ENCODE results near the gene GLI2.
A peak's percentile ranks its signal among the peaks of the same experiment; 100 is the strongest.

GLI2 gene

GRCh38 chr2:120703330-120703994 is 32.2 kb upstream of the GLI2 start:
- peak overlapping the region; percentile 22 for H3K18ac ChIP-seq (ENCODE audit: low read length)
- H3K14ac ChIP-seq (ENCODE audit: low read length): no peak overlapping the region
- DNase-seq (ENCODE audit: low spot score): no peak

GRCh38 chr2:120704696-120705095 is 31.0 kb upstream of the GLI2 start:
- Histone ChIP-seq H3K27ac (replicated peaks; ENCODE audit: low read length) (no peak overlapping the region), H3K4ac (ENCODE audit: low read length) (no peak overlapping the region), H2AFZ (ENCODE audit: low read length) (no peak overlapping the region), H2AK5ac (ENCODE audit: low read depth, low read length) (no peak overlapping the region), H2BK12ac (ENCODE audit: low read length) (no peak overlapping the region), H2BK15ac (ENCODE audit: low read length) (peak overlapping the region; percentile 77), H3K4me2 (ENCODE audit: insufficient read depth, low read length, poor library complexity, severe bottlenecking) (no peak overlapping the region), H3K4me3 (ENCODE audit: low read length in 2 of 2) (no peak overlapping the region), H2BK120ac (ENCODE audit: low read depth, low read length) (no peak overlapping the region), H3K27me3 (ENCODE audit: control insufficient read depth in 3 of 3, insufficient read depth in 3 of 3, low read depth in 1 of 3, low read length in 3 of 3) (peaks cover 0 to 29% (median 4%) of the 10 kb centered on the region in 3 experiments), H3K18ac (ENCODE audit: low read length) (no peak overlapping the region), H3K4me1 (ENCODE audit: control insufficient read depth in 2 of 2, insufficient read depth in 1 of 2, low read depth in 1 of 2, low read length in 2 of 2) (peaks cover 3 to 9% of the 10 kb centered on the region in 2 donors), H3K23ac (ENCODE audit: low read depth, low read length, poor library complexity) (no peak overlapping the region), H4K91ac (ENCODE audit: low read depth, low read length, poor library complexity) (no peak overlapping the region), H3K36me3 (replicated peaks in 1 of 2; ENCODE audit: control insufficient read depth in 2 of 2, insufficient read depth in 2 of 2, low read length in 2 of 2) (no peaks in the 10 kb centered on the region), H3K9me3 (replicated peaks in 1 of 2; ENCODE audit: control insufficient read depth in 2 of 2, insufficient read depth in 1 of 2, low read depth in 1 of 2, low read length in 2 of 2) (no peaks in the 10 kb centered on the region), H2BK5ac (ENCODE audit: low read length) (no peak overlapping the region), H4K8ac (ENCODE audit: low read depth, low read length) (no peak overlapping the region), H3K9ac (ENCODE audit: low read depth, low read length, poor library complexity) (no peak overlapping the region), H3K79me1 (ENCODE audit: low read depth, low read length) (no peaks in the 10 kb centered on the region), H3K14ac (ENCODE audit: low read length) (no peak overlapping the region)
- DNase-seq (ENCODE audit: low spot score): no peak
- WGBS, 2 donors (ENCODE audit: extremely low coverage in 2 of 2, insufficient read length in 2 of 2, insufficient replicate concordance in 1 of 2): no CpG with 5 or more reads among the region's 2 CpGs

More at GRCh38 chr2:120703330-120703994, 32.2 kb upstream of the GLI2 start:
- no peak overlapping the region for H2AK5ac ChIP-seq (ENCODE audit: low read depth, low read length)
- no peak overlapping the region for H2BK120ac ChIP-seq (ENCODE audit: low read depth, low read length)
- H2BK15ac ChIP-seq (ENCODE audit: low read length): no peak overlapping the region
- no peaks in the 10 kb centered on the region for H3K9me3 ChIP-seq (replicated peaks in 1 of 2; ENCODE audit: control insufficient read depth in 2 of 2, insufficient read depth in 1 of 2, low read depth in 1 of 2, low read length in 2 of 2)
- H3K4me2 ChIP-seq (ENCODE audit: insufficient read depth, low read length, poor library complexity, severe bottlenecking): no peak overlapping the region
- no peaks in the 10 kb centered on the region for H3K79me1 ChIP-seq (ENCODE audit: low read depth, low read length)
- peaks cover 0 to 25% (median 0%) of the 10 kb centered on the region in 3 experiments for H3K27me3 ChIP-seq (ENCODE audit: control insufficient read depth in 3 of 3, insufficient read depth in 3 of 3, low read depth in 1 of 3, low read length in 3 of 3)
- H2BK5ac ChIP-seq (ENCODE audit: low read length): no peak overlapping the region
- no CpG with 5 or more reads among the region's 4 CpGs for WGBS, 2 donors (ENCODE audit: extremely low coverage in 2 of 2, insufficient read length in 2 of 2, insufficient replicate concordance in 1 of 2)
- H3K23ac ChIP-seq (ENCODE audit: low read depth, low read length, poor library complexity): no peak overlapping the region
- H3K36me3 ChIP-seq (replicated peaks in 1 of 2; ENCODE audit: control insufficient read depth in 2 of 2, insufficient read depth in 2 of 2, low read length in 2 of 2): no peaks in the 10 kb centered on the region
- no peak overlapping the region for H2AFZ ChIP-seq (ENCODE audit: low read length)
- no peak overlapping the region for H3K9ac ChIP-seq (ENCODE audit: low read depth, low read length, poor library complexity)
- peak overlapping the region; percentile 48 for H4K91ac ChIP-seq (ENCODE audit: low read depth, low read length, poor library complexity)
- peak overlapping the region in 1 of 2 donors; percentile 39 for H3K4me3 ChIP-seq (ENCODE audit: low read length in 2 of 2)
- no peak overlapping the region for H2BK12ac ChIP-seq (ENCODE audit: low read length)
- no peak overlapping the region for H3K4ac ChIP-seq (ENCODE audit: low read length)
- peaks cover 0 to 9% of the 10 kb centered on the region in 2 donors for H3K4me1 ChIP-seq (ENCODE audit: control insufficient read depth in 2 of 2, insufficient read depth in 1 of 2, low read depth in 1 of 2, low read length in 2 of 2)
- H4K8ac ChIP-seq (ENCODE audit: low read depth, low read length): no peak overlapping the region
- no peak overlapping the region for H3K27ac ChIP-seq (replicated peaks; ENCODE audit: low read length)

- Histone ChIP-seq H3K4me1 (ENCODE audit: control insufficient read depth in 2 of 2, insufficient read depth in 1 of 2, low read depth in 1 of 2, low read length in 2 of 2) (peaks cover 5% of the 10 kb centered on the region in 2 donors), H3K4me2 (ENCODE audit: insufficient read depth, low read length, poor library complexity, severe bottlenecking) (no peak overlapping the region), H4K8ac (ENCODE audit: low read depth, low read length) (no peak overlapping the region), H2BK120ac (ENCODE audit: low read depth, low read length) (no peak overlapping the region), H2BK5ac (ENCODE audit: low read length) (no peak overlapping the region), H3K36me3 (replicated peaks in 1 of 2; ENCODE audit: control insufficient read depth in 2 of 2, insufficient read depth in 2 of 2, low read length in 2 of 2) (no peaks in the 10 kb centered on the region), H3K9ac (ENCODE audit: low read depth, low read length, poor library complexity) (no peak overlapping the region), H3K14ac (ENCODE audit: low read length) (no peak overlapping the region), H3K18ac (ENCODE audit: low read length) (no peak overlapping the region), H3K4me3 (ENCODE audit: low read length in 2 of 2) (no peak overlapping the region), H2AK5ac (ENCODE audit: low read depth, low read length) (no peak overlapping the region), H3K27me3 (ENCODE audit: control insufficient read depth in 3 of 3, insufficient read depth in 3 of 3, low read depth in 1 of 3, low read length in 3 of 3) (peaks cover 0 to 50% (median 10%) of the 10 kb centered on the region in 3 experiments), H3K79me1 (ENCODE audit: low read depth, low read length) (no peaks in the 10 kb centered on the region), H3K23ac (ENCODE audit: low read depth, low read length, poor library complexity) (no peak overlapping the region), H2BK15ac (ENCODE audit: low read length) (no peak overlapping the region), H3K9me3 (replicated peaks in 1 of 2; ENCODE audit: control insufficient read depth in 2 of 2, insufficient read depth in 1 of 2, low read depth in 1 of 2, low read length in 2 of 2) (no peaks in the 10 kb centered on the region), H2AFZ (ENCODE audit: low read length) (no peak overlapping the region), H3K4ac (ENCODE audit: low read length) (no peak overlapping the region), H3K27ac (replicated peaks; ENCODE audit: low read length) (no peak overlapping the region), H4K91ac (ENCODE audit: low read depth, low read length, poor library complexity) (no peak overlapping the region), H2BK12ac (ENCODE audit: low read length) (no peak overlapping the region)
- no peak for DNase-seq (ENCODE audit: low spot score)
- WGBS, 2 donors (ENCODE audit: extremely low coverage in 2 of 2, insufficient read length in 2 of 2, insufficient replicate concordance in 1 of 2): no CpG with 5 or more reads among the region's 3 CpGs
Observed at GRCh38 chr2:120707816-120708215, 27.9 kb upstream of the GLI2 start.

- Histone ChIP-seq H2BK12ac (ENCODE audit: low read length) (no peak overlapping the region), H2BK5ac (ENCODE audit: low read length) (no peak overlapping the region), H3K4me3 (ENCODE audit: low read length in 2 of 2) (no peak overlapping the region), H3K18ac (ENCODE audit: low read length) (no peak overlapping the region), H3K27ac (replicated peaks; ENCODE audit: low read length) (no peak overlapping the region), H3K4me2 (ENCODE audit: insufficient read depth, low read length, poor library complexity, severe bottlenecking) (no peak overlapping the region), H2BK120ac (ENCODE audit: low read depth, low read length) (no peak overlapping the region), H3K27me3 (ENCODE audit: control insufficient read depth in 3 of 3, insufficient read depth in 3 of 3, low read depth in 1 of 3, low read length in 3 of 3) (peaks cover 0 to 59% (median 10%) of the 10 kb centered on the region in 3 experiments), H2AFZ (ENCODE audit: low read length) (peak overlapping the region; percentile 51), H3K36me3 (replicated peaks in 1 of 2; ENCODE audit: control insufficient read depth in 2 of 2, insufficient read depth in 2 of 2, low read length in 2 of 2) (no peaks in the 10 kb centered on the region), H3K4ac (ENCODE audit: low read length) (no peak overlapping the region), H3K4me1 (ENCODE audit: control insufficient read depth in 2 of 2, insufficient read depth in 1 of 2, low read depth in 1 of 2, low read length in 2 of 2) (peaks cover 5% of the 10 kb centered on the region in 2 donors), H3K79me1 (ENCODE audit: low read depth, low read length) (no peaks in the 10 kb centered on the region), H4K8ac (ENCODE audit: low read depth, low read length) (no peak overlapping the region), H4K91ac (ENCODE audit: low read depth, low read length, poor library complexity) (no peak overlapping the region), H3K14ac (ENCODE audit: low read length) (no peak overlapping the region), H2AK5ac (ENCODE audit: low read depth, low read length) (no peak overlapping the region), H2BK15ac (ENCODE audit: low read length) (no peak overlapping the region), H3K9me3 (replicated peaks in 1 of 2; ENCODE audit: control insufficient read depth in 2 of 2, insufficient read depth in 1 of 2, low read depth in 1 of 2, low read length in 2 of 2) (no peaks in the 10 kb centered on the region), H3K9ac (ENCODE audit: low read depth, low read length, poor library complexity) (no peak overlapping the region), H3K23ac (ENCODE audit: low read depth, low read length, poor library complexity) (no peak overlapping the region)
- WGBS, 2 donors (ENCODE audit: extremely low coverage in 2 of 2, insufficient read length in 2 of 2, insufficient replicate concordance in 1 of 2): no CpG with 5 or more reads among the region's 14 CpGs
- no peak for DNase-seq (ENCODE audit: low spot score)
Observed at GRCh38 chr2:120708944-120709607, 26.6 kb upstream of the GLI2 start.

Measured in neuronal stem cell (in vitro differentiated cells).